Measurements from ENCODE around the gene PLEKHM3. TPM values are rescaled to one million over a fixed set of nuclear protein-coding genes. Genes with fewer than 3 reads are reported as not detected.

The PLEKHM3 gene
- total RNA-seq, 2 experiments from 2014 or later, result 4.9 to 5.4 TPM

- H3K4me1 Mint-ChIP-seq, result no peaks in the 10 kb centered on the region
- CTCF ChIA-PET, result no interaction called here
- H3K4me3 Mint-ChIP-seq, result no peak overlapping the region
These were observed 22.5 kb upstream of the PLEKHM3 start for GRCh38 chr2:208047840-208048239.

GRCh38 chr2:208046686-208047085, 21.4 kb upstream of the PLEKHM3 start:
- H3K36me3 Mint-ChIP-seq (ENCODE audit: low read depth), result no peaks in the 10 kb centered on the region
- CTCF ChIA-PET, result interaction anchor here (0.8 kb wide), 1 partner anchor 40 kb away, joined by 4 read pairs; no protein-coding TSS in a partner anchor
- DNase-seq, result no peak
- H3K4me3 Mint-ChIP-seq, result no peak overlapping the region
- H3K27ac Mint-ChIP-seq, result no peak overlapping the region
- peaks cover 6% of the 10 kb centered on the region for H3K27me3 Mint-ChIP-seq
- no peaks in the 10 kb centered on the region for H3K9me3 Mint-ChIP-seq
- no peaks in the 10 kb centered on the region for H3K4me1 Mint-ChIP-seq
- POLR2A ChIA-PET, result no interaction called here

More at GRCh38 chr2:208047840-208048239, 22.5 kb upstream of the PLEKHM3 start:
- Mint-ChIP-seq H3K27me3 (peaks cover 6% of the 10 kb centered on the region), H3K36me3 (ENCODE audit: low read depth) (no peaks in the 10 kb centered on the region), H3K27ac (no peak overlapping the region), H3K9me3 (no peaks in the 10 kb centered on the region)
- POLR2A ChIA-PET, result no interaction called here
- DNase-seq, result no peak

- Mint-ChIP-seq H3K27ac (no peak overlapping the region), H3K9me3 (no peaks in the 10 kb centered on the region), H3K4me1 (no peaks in the 10 kb centered on the region), H3K36me3 (ENCODE audit: low read depth) (no peaks in the 10 kb centered on the region), H3K27me3 (peaks cover 10% of the 10 kb centered on the region), H3K4me3 (no peak overlapping the region)
- ChIA-PET POLR2A (no interaction called here), CTCF (interaction anchor here (0.6 to 4.8 kb wide), 2 partner anchors 297 to 1780 kb away, joined by 3 to 96 read pairs; no protein-coding TSS in a partner anchor)
- DNase-seq, result no peak
These were observed 17.1 kb upstream of the PLEKHM3 start for GRCh38 chr2:208042450-208042849.

- no peak overlapping the region for H3K4me3 Mint-ChIP-seq
- no peaks in the 10 kb centered on the region for H3K4me1 Mint-ChIP-seq
- H3K36me3 Mint-ChIP-seq (ENCODE audit: low read depth), result no peaks in the 10 kb centered on the region
- H3K27me3 Mint-ChIP-seq, result peaks cover 10% of the 10 kb centered on the region
- no peak for DNase-seq
- POLR2A ChIA-PET, result no interaction called here
- CTCF ChIA-PET, result interaction anchor here (4.8 kb wide), 1 partner anchor 296 kb away, joined by 96 read pairs; no protein-coding TSS in a partner anchor
- H3K9me3 Mint-ChIP-seq, result no peaks in the 10 kb centered on the region
- no peak overlapping the region for H3K27ac Mint-ChIP-seq
These were observed 16.7 kb upstream of the PLEKHM3 start for GRCh38 chr2:208042041-208042440.

- Mint-ChIP-seq H3K27ac (no peak overlapping the region), H3K4me3 (no peak overlapping the region), H3K36me3 (ENCODE audit: low read depth) (no peaks in the 10 kb centered on the region), H3K9me3 (no peaks in the 10 kb centered on the region), H3K27me3 (peaks cover 10% of the 10 kb centered on the region), H3K4me1 (no peaks in the 10 kb centered on the region)
- POLR2A ChIA-PET, result interaction anchor here (0.6 to 1.5 kb wide), 4 partner anchors 15 to 415 kb away, joined by 3 to 7 read pairs (median 4); partner anchors contain the start of genes METTL21A and PLEKHM3
- peak; percentile 77 for DNase-seq
- CTCF ChIA-PET, result interaction anchor here (0.6 to 4.8 kb wide), 32 partner anchors 8 to 1345 kb away, joined by 3 to 96 read pairs (median 4); partner anchors contain the start of genes CCNYL1, CREB1, METTL21A and PLEKHM3
These were observed 15.2 kb upstream of the PLEKHM3 start for GRCh38 chr2:208040199-208041171.

- Mint-ChIP-seq H3K4me1 (no peaks in the 10 kb centered on the region), H3K36me3 (ENCODE audit: low read depth) (no peaks in the 10 kb centered on the region), H3K27ac (no peak overlapping the region), H3K27me3 (peaks cover 10% of the 10 kb centered on the region), H3K4me3 (no peak overlapping the region), H3K9me3 (no peaks in the 10 kb centered on the region)
- DNase-seq, result no peak
- POLR2A ChIA-PET, result interaction anchor here (0.9 to 1.5 kb wide), 2 partner anchors 14 to 414 kb away, joined by 5 to 7 read pairs; partner anchors contain the start of genes METTL21A and PLEKHM3
- CTCF ChIA-PET, result interaction anchor here (0.8 to 4.8 kb wide), 15 partner anchors 9 to 413 kb away, joined by 3 to 96 read pairs (median 5); partner anchors contain the start of genes METTL21A and PLEKHM3
These were observed 14.2 kb upstream of the PLEKHM3 start for GRCh38 chr2:208039376-208040110.

- Mint-ChIP-seq H3K9me3 (no peaks in the 10 kb centered on the region), H3K4me3 (no peak overlapping the region), H3K4me1 (peaks cover 6% of the 10 kb centered on the region), H3K36me3 (ENCODE audit: low read depth) (no peaks in the 10 kb centered on the region), H3K27me3 (peaks cover 10% of the 10 kb centered on the region), H3K27ac (no peak overlapping the region)
- ChIA-PET POLR2A (no interaction called here), CTCF (no interaction called here)
- DNase-seq, result no peak
These were observed 12.5 kb upstream of the PLEKHM3 start for GRCh38 chr2:208037564-208038487.

GRCh38 chr2:208036357-208036756, 11.0 kb upstream of the PLEKHM3 start:
- Mint-ChIP-seq H3K4me1 (peaks cover 6% of the 10 kb centered on the region), H3K4me3 (no peak overlapping the region), H3K36me3 (ENCODE audit: low read depth) (no peaks in the 10 kb centered on the region), H3K9me3 (no peaks in the 10 kb centered on the region), H3K27me3 (peaks cover 7% of the 10 kb centered on the region), H3K27ac (no peak overlapping the region)
- no peak for DNase-seq
- CTCF ChIA-PET, result interaction anchor here (0.6 kb wide), 1 partner anchor 501 kb away, joined by 4 read pairs; no protein-coding TSS in a partner anchor
- POLR2A ChIA-PET, result no interaction called here

GRCh38 chr2:208034503-208035140, 9.3 kb upstream of the PLEKHM3 start:
- Mint-ChIP-seq H3K4me1 (peaks cover 6% of the 10 kb centered on the region), H3K36me3 (ENCODE audit: low read depth) (no peaks in the 10 kb centered on the region), H3K27ac (no peak overlapping the region)

GRCh38 chr2:208033701-208034502, 8.6 kb upstream of the PLEKHM3 start:
- Mint-ChIP-seq H3K4me1 (peaks cover 6% of the 10 kb centered on the region), H3K9me3 (no peaks in the 10 kb centered on the region), H3K4me3 (no peak overlapping the region), H3K36me3 (ENCODE audit: low read depth) (no peaks in the 10 kb centered on the region), H3K27ac (no peak overlapping the region), H3K27me3 (peaks cover 2% of the 10 kb centered on the region)
- ChIA-PET CTCF (interaction anchor here (0.5 to 2.6 kb wide), 8 partner anchors 9 to 891 kb away, joined by 3 to 13 read pairs (median 3); partner anchors contain the start of gene METTL21A), POLR2A (no interaction called here)
- peak; percentile 41 for DNase-seq

More at GRCh38 chr2:208034503-208035140, 9.3 kb upstream of the PLEKHM3 start:
- ChIA-PET CTCF (interaction anchor here (0.5 to 2.1 kb wide), 7 partner anchors 8 to 892 kb away, joined by 3 to 13 read pairs (median 3); partner anchors contain the start of gene METTL21A), POLR2A (interaction anchor here (1.1 kb wide), 1 partner anchor 9 kb away, joined by 3 read pairs; the partner anchor contains the start of gene PLEKHM3)
- Mint-ChIP-seq H3K4me3 (no peak overlapping the region), H3K27me3 (peaks cover 6% of the 10 kb centered on the region), H3K9me3 (no peaks in the 10 kb centered on the region)
- DNase-seq, result no peak

- no peak overlapping the region for H3K27ac Mint-ChIP-seq
- no peaks in the 10 kb centered on the region for H3K36me3 Mint-ChIP-seq (ENCODE audit: low read depth)
- peaks cover 2% of the 10 kb centered on the region for H3K27me3 Mint-ChIP-seq
- no peak overlapping the region for H3K4me3 Mint-ChIP-seq
- DNase-seq, result no peak
- ChIA-PET POLR2A (no interaction called here), CTCF (interaction anchor here (0.7 to 2.6 kb wide), 4 partner anchors 9 to 286 kb away, joined by 3 to 9 read pairs (median 6); no protein-coding TSS in a partner anchor)
- no peaks in the 10 kb centered on the region for H3K9me3 Mint-ChIP-seq
- peaks cover 6% of the 10 kb centered on the region for H3K4me1 Mint-ChIP-seq
These were observed 6.3 kb upstream of the PLEKHM3 start for GRCh38 chr2:208031608-208032019.

Measured in activated CD4-positive, alpha-beta memory T cell treated with anti-CD3 and anti-CD28 coated beads, Interleukin-2, amount 10 ng/mL, durations not matched to agents 7 days and 5 days (primary cell).